DOHH2 (cell line): ENCODE measurements around the gene SLC9A9.

Experiments
- H3F3A ChIP-seq: fragments of 200-600 bp; sonication (generic), shearing (Covaris generic); 2 replicates; pipeline ENCODE4 v1.6.0; 2016; ENCODE audit warnings: antibody characterized with exemption, mild to moderate bottlenecking; ENCODE audit not compliant: control insufficient read depth, insufficient read depth
- H3K27ac ChIP-seq: fragments of 200-600 bp; sonication (generic); 2 replicates; pipeline ENCODE4 v1.5.1; 2014; ENCODE audit warnings: low read depth, mild to moderate bottlenecking, low read length, moderate library complexity
- H3K27me3 ChIP-seq: fragments of 200-600 bp; sonication (generic); 2 replicates; pipeline ENCODE4 v1.6.1; 2014; ENCODE audit warnings: mild to moderate bottlenecking, low read length, mixed read lengths; ENCODE audit not compliant: control insufficient read depth
- H3K36me3 ChIP-seq: fragments of 200-600 bp; sonication (generic); 2 replicates; pipeline ENCODE4 v1.6.1; 2014; ENCODE audit warnings: mild to moderate bottlenecking, low read length, moderate library complexity, mixed read lengths; ENCODE audit not compliant: control insufficient read depth
- H3K4me1 ChIP-seq: fragments of 200-600 bp; sonication (generic); 2 replicates; pipeline ENCODE4 v1.6.1; 2014; ENCODE audit warnings: mild to moderate bottlenecking, low read length, mixed read lengths; ENCODE audit not compliant: control insufficient read depth
- H3K4me2 ChIP-seq: fragments of 200-600 bp; sonication (generic); 2 replicates; pipeline ENCODE4 v1.6.0; 2014; ENCODE audit warnings: mild to moderate bottlenecking, low read length, moderate library complexity
- H3K4me3 ChIP-seq: fragments of 200-600 bp; sonication (generic); 2 replicates; pipeline ENCODE4 v1.5.1; 2014; ENCODE audit warnings: mild to moderate bottlenecking, low read length, mixed read lengths
- H3K79me2 ChIP-seq: fragments of 200-600 bp; sonication (generic); 2 replicates; pipeline ENCODE4 v1.6.1; 2014; ENCODE audit warnings: mild to moderate bottlenecking, low read length, mixed read lengths; ENCODE audit not compliant: control insufficient read depth
- H3K9me2 ChIP-seq: fragments of 200-600 bp; sonication (generic); replicated peaks from 2 replicates; pipeline ENCODE4 v1.6.1; 2014; ENCODE audit warnings: mild to moderate bottlenecking, low read length, mixed read lengths; ENCODE audit not compliant: control insufficient read depth
- H3K9me3 ChIP-seq: fragments of 200-600 bp; sonication (generic); 2 replicates; pipeline ENCODE4 v1.6.1; 2014; ENCODE audit warnings: antibody characterized with exemption, low read length, mixed read lengths; ENCODE audit not compliant: control insufficient read depth, insufficient read depth
- H4K20me1 ChIP-seq: fragments of 200-600 bp; sonication (generic); 2 replicates; pipeline ENCODE4 v1.6.0; 2014; ENCODE audit warnings: low read depth, mild to moderate bottlenecking, antibody characterized with exemption, low read length, moderate library complexity; ENCODE audit not compliant: control insufficient read depth, insufficient read depth
- CTCF ChIP-seq: fragments of 200-600 bp; sonication (generic); IDR thresholded peaks from one replicate; pipeline ENCODE4 v1.5.1; 2014; ENCODE audit warnings: antibody characterized with exemption, mild to moderate bottlenecking, low read depth, low read length; ENCODE audit not compliant: poor library complexity, severe bottlenecking
- EZH2phosphoT487 ChIP-seq: fragments of 200-600 bp; sonication (generic); IDR thresholded peaks from 2 replicates; pipeline ENCODE4 v1.6.1; 2017; ENCODE audit warnings: borderline replicate concordance, mild to moderate bottlenecking, antibody characterized with exemption, low read length, moderate library complexity, mixed read lengths

SLC9A9 gene

GRCh38 chr3:143218166-143218835 lies 630.0 kb downstream of the SLC9A9 start:
- no peaks in the 10 kb centered on the region for H3K36me3 ChIP-seq
- peaks cover 72% of the 10 kb centered on the region for H3K4me1 ChIP-seq
- H3F3A ChIP-seq = peaks cover 27% of the 10 kb centered on the region
- peak overlapping the region; percentile 88 for H3K4me2 ChIP-seq
- peak overlapping the region; percentile 66 for H3K4me3 ChIP-seq
- no peaks in the 10 kb centered on the region for H3K27me3 ChIP-seq
- TF ChIP-seq EZH2phosphoT487 (no peak), CTCF (no peak)
- no peaks in the 10 kb centered on the region for H3K9me2 ChIP-seq
- no peaks in the 10 kb centered on the region for H4K20me1 ChIP-seq
- H3K79me2 ChIP-seq = no peaks in the 10 kb centered on the region
- no peaks in the 10 kb centered on the region for H3K9me3 ChIP-seq
- peak overlapping the region; percentile 78 for H3K27ac ChIP-seq

- Histone ChIP-seq H3K4me2 (peak overlapping the region; percentile 88), H3K4me1 (peaks cover 71% of the 10 kb centered on the region), H3K4me3 (peak overlapping the region; percentile 52)
Measured at GRCh38 chr3:143217283-143217682, 631.0 kb downstream of the SLC9A9 start.

GRCh38 chr3:143216709-143217182 lies 631.5 kb downstream of the SLC9A9 start:
- no peaks in the 10 kb centered on the region for H3K79me2 ChIP-seq
- no peaks in the 10 kb centered on the region for H4K20me1 ChIP-seq
- TF ChIP-seq CTCF (no peak), EZH2phosphoT487 (no peak)
- peak overlapping the region; percentile 88 for H3K4me2 ChIP-seq
- H3K27ac ChIP-seq = peak overlapping the region; percentile 78
- H3K9me3 ChIP-seq = no peaks in the 10 kb centered on the region
- H3K4me1 ChIP-seq = peaks cover 66% of the 10 kb centered on the region
- peak overlapping the region; percentile 52 for H3K4me3 ChIP-seq
- no peaks in the 10 kb centered on the region for H3K27me3 ChIP-seq
- peaks cover 27% of the 10 kb centered on the region for H3F3A ChIP-seq
- H3K36me3 ChIP-seq = no peaks in the 10 kb centered on the region
- H3K9me2 ChIP-seq = no peaks in the 10 kb centered on the region

More at GRCh38 chr3:143217283-143217682, 631.0 kb downstream of the SLC9A9 start:
- no peak for TF ChIP-seq EZH2phosphoT487
- TF ChIP-seq CTCF = no peak
- Histone ChIP-seq H3K79me2 (no peaks in the 10 kb centered on the region), H3K27ac (peak overlapping the region; percentile 78), H3K27me3 (no peaks in the 10 kb centered on the region), H3K36me3 (no peaks in the 10 kb centered on the region), H4K20me1 (no peaks in the 10 kb centered on the region), H3K9me3 (no peaks in the 10 kb centered on the region), H3K9me2 (no peaks in the 10 kb centered on the region), H3F3A (peaks cover 27% of the 10 kb centered on the region)
